ENCODE results near the gene FPR1.
A peak's percentile ranks its signal among the peaks of the same experiment; 100 is the strongest.

Gene FPR1

GRCh38 chr19:51789061-51789795, 37.5 kb upstream of the FPR1 start:
- Histone ChIP-seq H3K27ac (ENCODE audit: low read length) (no peak overlapping the region), H3K4me1 (ENCODE audit: control insufficient read depth in 1 of 2, insufficient read depth in 2 of 2, low read length in 2 of 2) (no peaks in the 10 kb centered on the region)

GRCh38 chr19:51788029-51788428, 36.4 kb upstream of the FPR1 start:
- H3K4me3 ChIP-seq (ENCODE audit: low read depth in 1 of 2, low read length in 2 of 2) = no peak overlapping the region
- no peaks in the 10 kb centered on the region for H3K27me3 ChIP-seq (ENCODE audit: low read depth, low read length)
- no peak overlapping the region for H3K27ac ChIP-seq (ENCODE audit: low read length)
- H3K4me1 ChIP-seq (ENCODE audit: control insufficient read depth in 1 of 2, insufficient read depth in 2 of 2, low read length in 2 of 2) = no peaks in the 10 kb centered on the region
- no peaks in the 10 kb centered on the region for H3K9me3 ChIP-seq (ENCODE audit: control insufficient read depth in 1 of 2, low read length in 2 of 2)
- H3K36me3 ChIP-seq (ENCODE audit: control insufficient read depth in 1 of 2, insufficient read depth in 2 of 2, low read length in 2 of 2) = no peaks in the 10 kb centered on the region

More at GRCh38 chr19:51789061-51789795, 37.5 kb upstream of the FPR1 start:
- H3K4me3 ChIP-seq (ENCODE audit: low read depth in 1 of 2, low read length in 2 of 2) = no peak overlapping the region
- no peaks in the 10 kb centered on the region for H3K36me3 ChIP-seq (ENCODE audit: control insufficient read depth in 1 of 2, insufficient read depth in 2 of 2, low read length in 2 of 2)
- no peaks in the 10 kb centered on the region for H3K9me3 ChIP-seq (ENCODE audit: control insufficient read depth in 1 of 2, low read length in 2 of 2)
- H3K27me3 ChIP-seq (ENCODE audit: low read depth, low read length) = no peaks in the 10 kb centered on the region

GRCh38 chr19:51786646-51787494, 35.2 kb upstream of the FPR1 start:
- H3K27ac ChIP-seq (ENCODE audit: low read length) = no peak overlapping the region

GRCh38 chr19:51784922-51785690, 33.4 kb upstream of the FPR1 start:
- H3K36me3 ChIP-seq (ENCODE audit: control insufficient read depth in 1 of 2, insufficient read depth in 2 of 2, low read length in 2 of 2) = no peaks in the 10 kb centered on the region
- no peaks in the 10 kb centered on the region for H3K4me1 ChIP-seq (ENCODE audit: control insufficient read depth in 1 of 2, insufficient read depth in 2 of 2, low read length in 2 of 2)
- no peaks in the 10 kb centered on the region for H3K27me3 ChIP-seq (ENCODE audit: low read depth, low read length)
- peak overlapping the region; percentile 53 for H3K27ac ChIP-seq (ENCODE audit: low read length)
- no peak overlapping the region for H3K4me3 ChIP-seq (ENCODE audit: low read depth in 1 of 2, low read length in 2 of 2)
- H3K9me3 ChIP-seq (ENCODE audit: control insufficient read depth in 1 of 2, low read length in 2 of 2) = no peaks in the 10 kb centered on the region

More at GRCh38 chr19:51786646-51787494, 35.2 kb upstream of the FPR1 start:
- no peaks in the 10 kb centered on the region for H3K9me3 ChIP-seq (ENCODE audit: control insufficient read depth in 1 of 2, low read length in 2 of 2)
- H3K27me3 ChIP-seq (ENCODE audit: low read depth, low read length) = no peaks in the 10 kb centered on the region
- H3K4me3 ChIP-seq (ENCODE audit: low read depth in 1 of 2, low read length in 2 of 2) = no peak overlapping the region
- H3K4me1 ChIP-seq (ENCODE audit: control insufficient read depth in 1 of 2, insufficient read depth in 2 of 2, low read length in 2 of 2) = no peaks in the 10 kb centered on the region
- H3K36me3 ChIP-seq (ENCODE audit: control insufficient read depth in 1 of 2, insufficient read depth in 2 of 2, low read length in 2 of 2) = no peaks in the 10 kb centered on the region

GRCh38 chr19:51784109-51784785, 32.6 kb upstream of the FPR1 start:
- Histone ChIP-seq H3K27ac (ENCODE audit: low read length) (no peak overlapping the region), H3K4me3 (ENCODE audit: low read depth in 1 of 2, low read length in 2 of 2) (no peak overlapping the region), H3K9me3 (ENCODE audit: control insufficient read depth in 1 of 2, low read length in 2 of 2) (no peaks in the 10 kb centered on the region), H3K27me3 (ENCODE audit: low read depth, low read length) (no peaks in the 10 kb centered on the region), H3K4me1 (ENCODE audit: control insufficient read depth in 1 of 2, insufficient read depth in 2 of 2, low read length in 2 of 2) (no peaks in the 10 kb centered on the region), H3K36me3 (ENCODE audit: control insufficient read depth in 1 of 2, insufficient read depth in 2 of 2, low read length in 2 of 2) (no peaks in the 10 kb centered on the region)

- no peaks in the 10 kb centered on the region for H3K36me3 ChIP-seq (ENCODE audit: control insufficient read depth in 1 of 2, insufficient read depth in 2 of 2, low read length in 2 of 2)
- H3K4me3 ChIP-seq (ENCODE audit: low read depth in 1 of 2, low read length in 2 of 2) = no peak overlapping the region
- no peak overlapping the region for H3K27ac ChIP-seq (ENCODE audit: low read length)
- no peaks in the 10 kb centered on the region for H3K4me1 ChIP-seq (ENCODE audit: control insufficient read depth in 1 of 2, insufficient read depth in 2 of 2, low read length in 2 of 2)
- H3K9me3 ChIP-seq (ENCODE audit: control insufficient read depth in 1 of 2, low read length in 2 of 2) = no peaks in the 10 kb centered on the region
- H3K27me3 ChIP-seq (ENCODE audit: low read depth, low read length) = no peaks in the 10 kb centered on the region
Measured at GRCh38 chr19:51783372-51783771, 31.7 kb upstream of the FPR1 start.

- no peak overlapping the region for H3K4me3 ChIP-seq (ENCODE audit: low read depth in 1 of 2, low read length in 2 of 2)
- peaks cover 0 to 3% of the 10 kb centered on the region in 2 donors for H3K4me1 ChIP-seq (ENCODE audit: control insufficient read depth in 1 of 2, insufficient read depth in 2 of 2, low read length in 2 of 2)
- no peaks in the 10 kb centered on the region for H3K9me3 ChIP-seq (ENCODE audit: control insufficient read depth in 1 of 2, low read length in 2 of 2)
- no peaks in the 10 kb centered on the region for H3K36me3 ChIP-seq (ENCODE audit: control insufficient read depth in 1 of 2, insufficient read depth in 2 of 2, low read length in 2 of 2)
- H3K27ac ChIP-seq (ENCODE audit: low read length) = no peak overlapping the region
- no peaks in the 10 kb centered on the region for H3K27me3 ChIP-seq (ENCODE audit: low read depth, low read length)
Measured at GRCh38 chr19:51781999-51782398, 30.3 kb upstream of the FPR1 start.

GRCh38 chr19:51780270-51780669, 28.6 kb upstream of the FPR1 start:
- peaks cover 0 to 3% of the 10 kb centered on the region in 2 donors for H3K4me1 ChIP-seq (ENCODE audit: control insufficient read depth in 1 of 2, insufficient read depth in 2 of 2, low read length in 2 of 2)
- no peaks in the 10 kb centered on the region for H3K27me3 ChIP-seq (ENCODE audit: low read depth, low read length)
- H3K4me3 ChIP-seq (ENCODE audit: low read depth in 1 of 2, low read length in 2 of 2) = no peak overlapping the region
- no peaks in the 10 kb centered on the region for H3K36me3 ChIP-seq (ENCODE audit: control insufficient read depth in 1 of 2, insufficient read depth in 2 of 2, low read length in 2 of 2)
- no peaks in the 10 kb centered on the region for H3K9me3 ChIP-seq (ENCODE audit: control insufficient read depth in 1 of 2, low read length in 2 of 2)
- no peak overlapping the region for H3K27ac ChIP-seq (ENCODE audit: low read length)

GRCh38 chr19:51779703-51780102, 28.0 kb upstream of the FPR1 start:
- Histone ChIP-seq H3K4me1 (ENCODE audit: control insufficient read depth in 1 of 2, insufficient read depth in 2 of 2, low read length in 2 of 2) (peaks cover 0 to 3% of the 10 kb centered on the region in 2 donors), H3K27ac (ENCODE audit: low read length) (no peak overlapping the region), H3K36me3 (ENCODE audit: control insufficient read depth in 1 of 2, insufficient read depth in 2 of 2, low read length in 2 of 2) (no peaks in the 10 kb centered on the region)

GRCh38 chr19:51779181-51779580, 27.5 kb upstream of the FPR1 start:
- H3K36me3 ChIP-seq (ENCODE audit: control insufficient read depth in 1 of 2, insufficient read depth in 2 of 2, low read length in 2 of 2) = no peaks in the 10 kb centered on the region
- no peaks in the 10 kb centered on the region for H3K9me3 ChIP-seq (ENCODE audit: control insufficient read depth in 1 of 2, low read length in 2 of 2)
- H3K4me1 ChIP-seq (ENCODE audit: control insufficient read depth in 1 of 2, insufficient read depth in 2 of 2, low read length in 2 of 2) = peaks cover 0 to 3% of the 10 kb centered on the region in 2 donors
- no peak overlapping the region for H3K27ac ChIP-seq (ENCODE audit: low read length)
- no peak overlapping the region for H3K4me3 ChIP-seq (ENCODE audit: low read depth in 1 of 2, low read length in 2 of 2)
- H3K27me3 ChIP-seq (ENCODE audit: low read depth, low read length) = no peaks in the 10 kb centered on the region

More at GRCh38 chr19:51779703-51780102, 28.0 kb upstream of the FPR1 start:
- no peak overlapping the region for H3K4me3 ChIP-seq (ENCODE audit: low read depth in 1 of 2, low read length in 2 of 2)
- H3K9me3 ChIP-seq (ENCODE audit: control insufficient read depth in 1 of 2, low read length in 2 of 2) = no peaks in the 10 kb centered on the region
- H3K27me3 ChIP-seq (ENCODE audit: low read depth, low read length) = no peaks in the 10 kb centered on the region
